NCI-H82 treated with DMSO at 0.1 percent for 48 hours (cell line): ENCODE data around the gene P2RY13.

Experiments used
- DNase-seq: peaks from one replicate; lab custom pipeline; 2025; ENCODE audit not compliant: unreplicated experiment; lab: John Stamatoyannopoulos, UW

Gene P2RY13

GRCh38 chr3:151297429-151297828 lies 31.9 kb downstream of the P2RY13 start:
- DNase-seq, result no peak

GRCh38 chr3:151296226-151296625 lies 33.1 kb downstream of the P2RY13 start:
- no peak for DNase-seq

- DNase-seq, result no peak
Measured at GRCh38 chr3:151293127-151293526, 36.2 kb downstream of the P2RY13 start.

- no peak for DNase-seq
Measured at GRCh38 chr3:151290673-151291072, 38.7 kb downstream of the P2RY13 start.

- no peak for DNase-seq
Measured at GRCh38 chr3:151289445-151289844, 39.9 kb downstream of the P2RY13 start.

- DNase-seq, result no peak
Measured at GRCh38 chr3:151285940-151286339, 43.4 kb downstream of the P2RY13 start.

- DNase-seq, result no peak
Measured at GRCh38 chr3:151283907-151284461, 45.4 kb downstream of the P2RY13 start.

- DNase-seq, result no peak
Measured at GRCh38 chr3:151283387-151283786, 46.0 kb downstream of the P2RY13 start.

GRCh38 chr3:151282921-151283320 lies 46.4 kb downstream of the P2RY13 start:
- peak; percentile 65 for DNase-seq

- DNase-seq, result no peak
Measured at GRCh38 chr3:151281671-151282324, 47.6 kb downstream of the P2RY13 start.

GRCh38 chr3:151278230-151278629 lies 51.1 kb downstream of the P2RY13 start, which contains the start of gene P2RY14:
Gene P2RY14 (minus strand): TSS chr3:151278542. CDS start chr3:151214316, 64,226 bp downstream.
- no peak for DNase-seq

GRCh38 chr3:151276687-151277042 lies 52.7 kb downstream of the P2RY13 start:
- no peak for DNase-seq
